ENCODE data around the gene PNKP. TPM values are rescaled to one million over a fixed set of nuclear protein-coding genes. Genes with fewer than 3 reads are reported as not detected.

The PNKP gene
- total and polyA plus RNA-seq, 9 of the 15 experiments (the other 6 are each of a cell fraction or from before 2014, with no cell fraction given), result 2.8 to 85.4 (median 25.3) TPM

DNA sequence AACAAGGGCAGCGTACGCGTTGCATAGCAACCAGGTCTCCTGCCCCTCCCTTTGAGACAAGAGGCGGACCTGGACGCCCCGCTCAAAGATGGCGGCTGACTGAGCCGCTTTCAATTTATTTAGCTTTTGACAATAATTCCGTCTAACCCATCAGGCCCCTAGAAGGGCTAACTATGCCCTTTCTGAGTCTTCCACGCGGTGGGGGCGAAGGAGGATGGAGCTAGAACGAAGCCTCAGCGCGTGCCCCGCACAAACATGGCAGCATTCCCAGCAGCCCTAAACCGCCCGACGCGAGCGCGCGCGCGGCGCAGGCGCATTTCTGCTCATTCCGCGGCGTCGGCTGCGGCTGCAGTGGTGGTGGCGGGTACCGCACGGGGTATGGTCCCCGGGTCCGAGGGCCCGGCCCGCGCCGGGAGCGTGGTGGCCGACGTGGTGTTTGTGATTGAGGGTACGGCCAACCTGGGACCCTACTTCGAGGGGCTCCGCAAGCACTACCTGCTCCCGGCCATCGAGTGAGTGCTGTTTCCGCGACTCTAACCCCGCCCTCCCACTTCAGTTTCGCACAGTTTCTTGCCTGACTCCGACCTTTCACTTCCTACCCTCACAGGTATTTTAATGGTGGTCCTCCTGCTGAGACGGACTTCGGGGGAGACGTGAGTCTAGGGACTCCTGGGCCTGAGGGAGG is 49.3 kb downstream of the PNKP start, which contains the start of gene MED25 (continued):
- TF ChIP-seq, protein P1, sequence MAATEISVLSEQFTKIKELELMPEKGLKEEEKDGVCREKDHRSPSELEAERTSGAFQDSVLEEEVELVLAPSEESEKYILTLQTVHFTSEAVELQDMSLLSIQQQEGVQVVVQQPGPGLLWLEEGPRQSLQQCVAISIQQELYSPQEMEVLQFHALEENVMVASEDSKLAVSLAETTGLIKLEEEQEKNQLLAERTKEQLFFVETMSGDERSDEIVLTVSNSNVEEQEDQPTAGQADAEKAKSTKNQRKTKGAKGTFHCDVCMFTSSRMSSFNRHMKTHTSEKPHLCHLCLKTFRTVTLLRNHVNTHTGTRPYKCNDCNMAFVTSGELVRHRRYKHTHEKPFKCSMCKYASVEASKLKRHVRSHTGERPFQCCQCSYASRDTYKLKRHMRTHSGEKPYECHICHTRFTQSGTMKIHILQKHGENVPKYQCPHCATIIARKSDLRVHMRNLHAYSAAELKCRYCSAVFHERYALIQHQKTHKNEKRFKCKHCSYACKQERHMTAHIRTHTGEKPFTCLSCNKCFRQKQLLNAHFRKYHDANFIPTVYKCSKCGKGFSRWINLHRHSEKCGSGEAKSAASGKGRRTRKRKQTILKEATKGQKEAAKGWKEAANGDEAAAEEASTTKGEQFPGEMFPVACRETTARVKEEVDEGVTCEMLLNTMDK (IDR thresholded peaks at IDR 0.05; ENCODE audit: borderline replicate concordance, insufficient read depth, low read depth, low read length, poor library complexity, severe bottlenecking), result no peak
- TF ChIP-seq ZNF76 (CRISPR knock-in tag; IDR thresholded peaks at IDR 0.05; ENCODE audit: borderline replicate concordance) (peak; percentile 78; the same call in 1 of the 2 replicates), NRF1 (conservative IDR thresholded peaks at IDR 0.05 in 1 of 2, IDR thresholded peaks at IDR 0.05 in 1 of 2) (peak; percentile 95 to 96), ZNF146 (CRISPR knock-in tag; IDR thresholded peaks at IDR 0.05; ENCODE audit: unreplicated experiment) (no peak), RB1 (IDR thresholded peaks at IDR 0.05; ENCODE audit: low read depth) (no peak; the same call in none of the 2 replicates), MCM2 (IDR thresholded peaks at IDR 0.05; ENCODE audit: low read depth) (no peak), EWSR1 (IDR thresholded peaks at IDR 0.05; ENCODE audit: borderline replicate concordance, low read depth, partially characterized antibody) (no peak), KAT7 (CRISPR knock-in tag; IDR thresholded peaks at IDR 0.05; ENCODE audit: borderline replicate concordance) (no peak), DPF2 (IDR thresholded peaks at IDR 0.05) (no peak), ZC3H4 (CRISPR knock-in tag; IDR thresholded peaks at IDR 0.05; ENCODE audit: borderline replicate concordance) (no peak; the same call in 1 of the 2 replicates), ZNF696 (CRISPR knock-in tag; conservative IDR thresholded peaks at IDR 0.05) (no peak), GTF2A2 (tag; IDR thresholded peaks at IDR 0.05) (no peak), ARNT (IDR thresholded peaks at IDR 0.05) (no peak; a peak in 1 of 4 replicates), CHD2 (IDR thresholded peaks at IDR 0.05; ENCODE audit: low read depth, low read length) (no peak)
- TF ChIP-seq, protein P2, sequence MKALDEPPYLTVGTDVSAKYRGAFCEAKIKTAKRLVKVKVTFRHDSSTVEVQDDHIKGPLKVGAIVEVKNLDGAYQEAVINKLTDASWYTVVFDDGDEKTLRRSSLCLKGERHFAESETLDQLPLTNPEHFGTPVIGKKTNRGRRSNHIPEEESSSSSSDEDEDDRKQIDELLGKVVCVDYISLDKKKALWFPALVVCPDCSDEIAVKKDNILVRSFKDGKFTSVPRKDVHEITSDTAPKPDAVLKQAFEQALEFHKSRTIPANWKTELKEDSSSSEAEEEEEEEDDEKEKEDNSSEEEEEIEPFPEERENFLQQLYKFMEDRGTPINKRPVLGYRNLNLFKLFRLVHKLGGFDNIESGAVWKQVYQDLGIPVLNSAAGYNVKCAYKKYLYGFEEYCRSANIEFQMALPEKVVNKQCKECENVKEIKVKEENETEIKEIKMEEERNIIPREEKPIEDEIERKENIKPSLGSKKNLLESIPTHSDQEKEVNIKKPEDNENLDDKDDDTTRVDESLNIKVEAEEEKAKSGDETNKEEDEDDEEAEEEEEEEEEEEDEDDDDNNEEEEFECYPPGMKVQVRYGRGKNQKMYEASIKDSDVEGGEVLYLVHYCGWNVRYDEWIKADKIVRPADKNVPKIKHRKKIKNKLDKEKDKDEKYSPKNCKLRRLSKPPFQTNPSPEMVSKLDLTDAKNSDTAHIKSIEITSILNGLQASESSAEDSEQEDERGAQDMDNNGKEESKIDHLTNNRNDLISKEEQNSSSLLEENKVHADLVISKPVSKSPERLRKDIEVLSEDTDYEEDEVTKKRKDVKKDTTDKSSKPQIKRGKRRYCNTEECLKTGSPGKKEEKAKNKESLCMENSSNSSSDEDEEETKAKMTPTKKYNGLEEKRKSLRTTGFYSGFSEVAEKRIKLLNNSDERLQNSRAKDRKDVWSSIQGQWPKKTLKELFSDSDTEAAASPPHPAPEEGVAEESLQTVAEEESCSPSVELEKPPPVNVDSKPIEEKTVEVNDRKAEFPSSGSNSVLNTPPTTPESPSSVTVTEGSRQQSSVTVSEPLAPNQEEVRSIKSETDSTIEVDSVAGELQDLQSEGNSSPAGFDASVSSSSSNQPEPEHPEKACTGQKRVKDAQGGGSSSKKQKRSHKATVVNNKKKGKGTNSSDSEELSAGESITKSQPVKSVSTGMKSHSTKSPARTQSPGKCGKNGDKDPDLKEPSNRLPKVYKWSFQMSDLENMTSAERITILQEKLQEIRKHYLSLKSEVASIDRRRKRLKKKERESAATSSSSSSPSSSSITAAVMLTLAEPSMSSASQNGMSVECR (CRISPR knock-in tag; IDR thresholded peaks at IDR 0.05), result no peak
- TF ChIP-seq, protein P3, sequence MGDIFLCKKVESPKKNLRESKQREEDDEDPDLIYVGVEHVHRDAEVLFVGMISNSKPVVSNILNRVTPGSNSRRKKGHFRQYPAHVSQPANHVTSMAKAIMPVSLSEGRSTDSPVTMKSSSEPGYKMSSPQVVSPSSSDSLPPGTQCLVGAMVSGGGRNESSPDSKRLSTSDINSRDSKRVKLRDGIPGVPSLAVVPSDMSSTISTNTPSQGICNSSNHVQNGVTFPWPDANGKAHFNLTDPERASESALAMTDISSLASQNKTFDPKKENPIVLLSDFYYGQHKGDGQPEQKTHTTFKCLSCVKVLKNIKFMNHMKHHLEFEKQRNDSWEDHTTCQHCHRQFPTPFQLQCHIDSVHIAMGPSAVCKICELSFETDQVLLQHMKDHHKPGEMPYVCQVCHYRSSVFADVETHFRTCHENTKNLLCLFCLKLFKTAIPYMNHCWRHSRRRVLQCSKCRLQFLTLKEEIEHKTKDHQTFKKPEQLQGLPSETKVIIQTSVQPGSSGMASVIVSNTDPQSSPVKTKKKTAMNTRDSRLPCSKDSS (IDR thresholded peaks at IDR 0.05; ENCODE audit: low read depth, partially characterized antibody), result no peak
